GM10847 (cell line): ENCODE measurements around the gene SLC51B.

Experiments
- POLR2A ChIP-seq: IDR thresholded peaks from 2 replicates; pipeline ENCODE4 v1.6.1; 2011; ENCODE audit not compliant: insufficient read length; ENCODE audit errors: extremely low read depth

SLC51B gene

DNA sequence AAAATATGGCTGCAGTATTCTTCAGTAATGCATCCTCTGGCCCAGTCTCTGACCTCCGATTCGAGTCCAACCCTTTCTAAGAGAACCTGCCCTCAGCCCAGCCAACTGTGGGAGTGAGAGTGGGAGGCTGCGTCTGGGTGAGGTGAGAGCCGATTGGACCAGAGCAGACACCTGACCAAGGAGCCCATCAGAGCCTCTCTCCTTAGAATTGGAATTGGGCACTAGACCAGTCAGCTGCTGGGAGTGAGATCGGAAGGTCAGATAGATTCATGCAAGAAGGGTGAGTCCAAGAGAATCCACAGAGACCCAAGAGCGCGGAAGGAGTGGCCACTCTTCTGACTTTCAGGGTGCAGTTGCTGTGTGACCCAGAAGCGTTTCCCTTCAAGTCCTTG is 12.4 kb downstream of the SLC51B start:
- no peak for TF ChIP-seq POLR2A

DNA sequence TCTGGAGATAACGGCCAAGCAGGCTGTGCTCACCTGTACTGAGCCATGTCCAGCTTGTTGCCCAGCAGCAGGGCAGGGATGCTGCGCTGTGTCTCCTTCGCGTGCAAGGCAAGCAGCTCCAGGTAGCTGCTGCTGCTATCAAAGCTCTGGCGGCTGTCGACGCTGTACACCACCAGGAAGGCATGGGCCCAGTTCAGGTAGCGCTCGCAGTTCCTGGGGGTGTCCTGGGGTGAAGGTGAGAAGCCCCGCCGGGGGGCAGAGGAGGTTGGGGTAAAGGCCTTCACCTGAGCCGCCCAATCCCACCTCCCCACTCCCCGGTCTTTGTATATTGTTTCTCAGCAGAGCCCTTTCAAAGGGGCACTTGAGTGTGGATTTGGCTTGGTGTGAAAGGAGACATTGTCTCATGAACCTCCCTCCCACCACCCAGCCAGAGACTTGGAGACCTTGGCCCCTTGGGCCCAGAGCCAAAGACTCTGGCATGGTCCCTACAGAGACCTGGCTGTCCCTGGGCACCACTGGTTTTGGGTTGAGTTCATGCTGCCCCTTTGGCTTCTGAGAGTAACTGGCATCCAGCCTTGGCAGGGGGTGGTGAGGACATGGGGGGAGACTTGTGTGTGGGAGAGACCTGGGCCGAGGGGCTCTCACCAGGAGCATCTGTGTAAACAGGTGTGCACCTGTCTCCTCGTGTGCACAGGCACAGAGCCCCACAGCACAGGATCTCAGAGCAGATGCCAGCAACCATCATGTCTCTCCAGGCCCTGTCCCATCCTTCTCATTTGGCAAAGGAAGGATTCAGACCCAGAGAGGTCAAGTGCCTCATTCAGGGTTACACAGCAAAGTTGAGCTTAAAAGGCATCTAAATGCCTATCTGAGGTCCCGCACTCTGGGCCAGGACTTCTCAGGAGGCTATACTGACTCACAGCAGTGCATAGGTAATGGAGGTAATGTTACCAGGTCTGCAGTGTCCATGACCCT is 13.5 kb downstream of the SLC51B start:
- no peak for TF ChIP-seq POLR2A

DNA sequence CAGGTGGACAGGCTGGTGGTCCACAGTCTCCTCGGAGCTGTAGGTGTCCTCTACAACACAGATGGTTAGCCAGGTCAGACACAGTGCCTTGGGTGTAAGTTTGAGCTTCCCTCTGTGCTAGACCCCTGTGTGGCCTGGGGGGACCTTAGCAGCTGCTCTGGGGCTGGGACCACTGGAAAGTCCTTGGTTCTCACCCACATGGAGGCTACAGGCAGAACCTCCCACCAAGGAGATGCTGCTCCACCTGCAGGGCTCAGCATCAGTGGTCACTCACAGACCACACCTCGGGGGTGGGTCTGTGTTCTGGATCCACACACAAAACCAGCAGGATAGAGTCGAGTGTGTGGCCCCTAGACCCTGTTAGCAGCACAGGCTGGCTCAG is 14.2 kb downstream of the SLC51B start:
- no peak for TF ChIP-seq POLR2A

DNA sequence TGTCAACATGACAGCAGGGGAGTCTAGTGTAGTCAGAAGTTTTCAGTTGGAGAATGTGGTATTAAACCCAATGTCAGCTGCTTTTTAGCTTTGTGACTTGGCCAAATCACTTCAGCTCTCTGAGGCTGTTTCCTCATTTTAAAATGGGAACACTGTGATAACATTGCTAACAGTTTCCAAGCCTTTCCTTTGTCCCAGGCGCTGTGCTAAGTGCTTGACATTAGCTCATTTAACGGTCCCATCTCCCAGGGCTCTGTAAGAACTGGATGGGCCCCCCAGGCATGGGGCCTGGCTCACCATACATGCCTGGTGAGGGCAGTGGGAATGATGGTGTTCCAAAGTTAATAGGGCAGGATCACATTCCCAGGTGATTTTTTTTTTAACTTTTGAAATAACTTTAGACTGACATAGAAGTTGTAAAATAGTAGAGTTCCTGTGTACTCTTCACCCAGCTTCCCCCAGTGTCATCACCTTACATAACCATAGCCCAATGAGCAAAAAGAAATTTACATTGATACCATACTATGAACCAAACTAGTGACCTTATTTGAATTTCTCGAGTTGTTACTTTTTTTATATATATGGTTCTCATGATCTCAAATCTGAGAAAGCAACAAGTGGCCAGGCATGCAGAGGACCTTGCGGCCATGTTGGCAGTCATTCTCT is 14.9 kb downstream of the SLC51B start:
- TF ChIP-seq POLR2A = no peak

DNA sequence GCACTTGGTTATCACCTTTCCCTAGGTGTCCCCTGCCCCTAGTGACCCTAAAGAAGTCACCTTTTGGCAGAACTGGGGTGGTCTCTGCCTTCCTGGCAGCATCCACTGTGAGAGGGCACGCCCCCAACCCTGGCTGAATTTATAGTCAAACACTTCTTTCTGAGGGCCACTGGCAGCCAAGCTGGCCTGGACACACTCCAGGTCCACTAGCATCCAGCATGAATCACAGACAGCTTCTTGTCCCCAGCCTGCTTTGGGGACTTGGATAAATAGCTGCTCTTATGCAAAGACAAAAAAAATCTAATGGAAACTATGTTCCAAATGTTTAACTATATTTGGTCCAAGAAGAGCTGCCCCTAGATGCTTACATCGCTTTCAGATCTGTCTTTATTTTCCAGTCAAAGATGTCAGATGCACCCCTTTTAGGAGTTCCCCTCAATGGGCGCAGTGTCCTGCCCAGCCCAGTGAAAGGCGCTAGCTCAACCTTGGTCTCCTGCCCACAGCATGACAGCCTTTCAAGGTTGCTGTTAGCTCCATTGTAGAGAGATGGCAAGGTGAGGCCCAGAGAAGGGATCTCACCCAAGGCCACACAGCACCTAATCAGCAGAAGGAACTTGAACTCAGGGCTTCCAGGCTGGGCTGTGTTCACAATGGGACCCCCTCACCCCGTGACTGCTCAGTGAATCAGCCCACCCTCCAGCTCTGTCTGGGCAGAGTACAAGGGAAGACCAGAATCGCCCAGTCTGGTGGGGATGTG is 15.6 kb downstream of the SLC51B start:
- no peak for TF ChIP-seq POLR2A

GRCh38 chr15:65062061-65062460 is 16.9 kb downstream of the SLC51B start:
- no peak for TF ChIP-seq POLR2A

GRCh38 chr15:65062726-65063125 is 17.5 kb downstream of the SLC51B start:
- no peak for TF ChIP-seq POLR2A

DNA sequence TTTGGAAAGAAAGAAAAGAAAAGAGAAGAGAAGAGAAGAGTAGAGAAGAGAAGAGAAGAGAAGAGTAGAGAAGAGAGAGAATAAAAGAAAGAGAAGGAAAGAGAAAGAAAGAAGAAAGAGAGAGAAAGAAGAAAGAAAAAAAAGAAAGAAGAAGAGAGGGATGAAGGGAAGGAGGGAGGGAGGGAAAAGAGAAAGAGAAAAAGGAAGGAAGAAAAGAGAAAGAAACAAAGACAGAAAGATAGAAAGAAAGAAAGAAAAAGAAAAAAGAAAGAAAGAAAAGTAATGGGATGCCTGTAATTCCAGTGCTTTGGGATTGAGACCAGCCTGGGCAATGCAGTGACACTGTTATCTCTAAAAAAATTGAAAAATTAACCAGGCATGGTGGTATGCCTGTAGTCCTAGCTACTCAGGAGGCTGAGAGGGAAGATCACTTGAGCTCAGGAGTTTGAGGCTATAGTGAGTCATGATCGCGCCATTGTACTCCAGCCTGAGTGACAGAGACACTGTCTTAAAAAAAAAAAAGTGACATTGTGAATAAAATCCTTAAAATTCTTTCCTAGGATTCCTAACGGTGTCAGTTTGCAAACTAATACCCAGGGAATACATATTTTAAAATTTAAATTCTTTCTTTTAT is 20.9 kb downstream of the SLC51B start:
- no peak for TF ChIP-seq POLR2A

DNA sequence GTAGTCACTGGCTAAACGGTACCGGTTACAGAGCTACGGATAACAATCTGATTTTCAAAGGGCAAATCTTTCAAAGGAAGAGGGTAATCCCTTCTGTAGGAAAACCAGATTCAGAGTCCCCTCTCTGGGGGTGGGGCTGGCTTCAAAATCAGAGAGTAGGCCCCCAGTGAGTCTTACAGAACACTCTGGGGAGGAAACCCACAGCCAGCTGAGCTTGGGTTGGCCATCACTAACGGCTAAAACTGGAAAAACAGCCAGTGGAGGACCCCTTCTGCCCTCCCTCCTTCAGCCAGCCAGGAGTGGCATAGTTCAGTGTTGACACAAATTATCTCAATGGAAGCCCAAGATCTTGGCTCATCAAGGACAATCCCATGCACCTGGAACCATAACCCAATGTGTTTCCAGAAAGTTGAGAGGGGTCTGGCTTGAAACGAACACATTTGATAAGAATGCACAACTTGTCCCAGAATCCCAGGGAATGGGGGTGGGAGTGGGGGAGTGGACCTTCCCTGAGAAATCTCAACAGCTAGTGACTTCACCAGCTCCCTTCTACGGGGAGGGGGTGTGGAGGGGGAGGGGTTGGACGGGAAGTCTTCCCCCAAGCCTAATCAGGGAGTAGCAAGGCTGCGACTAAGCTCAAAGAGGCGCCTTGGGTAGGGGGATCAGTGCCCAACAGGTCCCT is 21.6 kb downstream of the SLC51B start:
- TF ChIP-seq POLR2A = no peak

DNA sequence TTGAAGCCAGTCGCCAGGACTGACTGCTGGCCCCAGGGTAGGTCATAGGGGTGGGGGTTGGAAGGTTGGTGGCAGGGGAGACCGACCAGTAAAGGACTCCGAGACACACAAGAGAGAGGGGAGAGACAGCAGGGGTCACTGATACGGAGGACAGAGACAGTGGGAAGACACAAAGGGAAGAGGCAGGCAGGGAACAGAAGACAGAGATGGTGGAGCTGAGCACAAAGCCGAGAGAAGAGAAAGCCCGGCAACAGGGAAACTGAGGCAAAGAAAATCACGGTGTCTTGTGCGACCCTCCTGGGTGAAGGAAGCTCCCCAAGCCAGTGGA is 22.1 kb downstream of the SLC51B start:
- TF ChIP-seq POLR2A = no peak

GRCh38 chr15:65067645-65068402 is 22.6 kb downstream of the SLC51B start, which contains the start of gene RASL12:
Gene RASL12 (minus strand): TSS chr15:65067991. CDS start chr15:65067835, 156 bp downstream.
- no peak for TF ChIP-seq POLR2A

DNA sequence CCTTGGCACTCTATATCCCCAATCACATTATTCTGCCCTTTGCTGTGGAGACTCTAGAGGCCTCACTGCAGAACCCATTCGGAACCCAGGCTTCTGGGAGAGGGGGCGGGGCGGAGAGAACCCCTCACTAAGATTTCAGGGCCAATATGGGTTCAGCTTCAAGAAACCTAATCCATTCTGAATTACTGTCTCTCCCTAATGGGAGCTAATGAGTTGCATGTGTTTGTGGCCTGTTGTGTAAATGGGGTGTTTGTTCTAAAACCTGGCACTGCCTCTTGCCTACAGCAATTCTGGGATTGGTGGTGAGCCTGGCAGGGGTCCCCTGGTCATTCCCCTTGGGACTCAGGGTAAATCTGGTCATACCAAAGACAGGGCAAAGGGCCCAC is 23.2 kb downstream of the SLC51B start:
- TF ChIP-seq POLR2A = no peak

DNA sequence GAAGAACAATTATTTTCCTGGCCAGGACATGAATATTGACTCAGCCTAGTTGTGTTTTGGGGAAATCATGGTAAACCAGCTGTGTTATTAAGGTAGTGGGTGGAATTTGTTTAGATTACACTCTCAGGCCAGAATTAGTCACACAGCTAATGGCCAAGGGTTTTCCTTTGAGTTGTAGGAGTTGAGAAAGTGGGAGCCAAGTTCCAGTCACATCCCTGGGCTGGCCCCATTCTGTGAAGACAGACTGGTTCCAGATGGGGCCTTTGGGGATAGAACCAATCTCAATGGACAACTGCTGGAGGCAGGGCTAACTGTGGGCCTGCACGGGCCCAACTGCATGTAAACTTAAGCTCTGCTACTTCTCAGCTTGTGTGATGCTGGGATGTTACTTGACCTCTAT is 24.0 kb downstream of the SLC51B start:
- no peak for TF ChIP-seq POLR2A
